ENCODE data around the gene ZNF774. TPM values are rescaled to one million over a fixed set of nuclear protein-coding genes. Genes with fewer than 3 reads are reported as not detected.
A peak's percentile ranks its signal among the peaks of the same experiment; 100 is the strongest.

Gene ZNF774
- total RNA-seq, 1 experiment from 2014 or later: 4.1 TPM

DNA sequence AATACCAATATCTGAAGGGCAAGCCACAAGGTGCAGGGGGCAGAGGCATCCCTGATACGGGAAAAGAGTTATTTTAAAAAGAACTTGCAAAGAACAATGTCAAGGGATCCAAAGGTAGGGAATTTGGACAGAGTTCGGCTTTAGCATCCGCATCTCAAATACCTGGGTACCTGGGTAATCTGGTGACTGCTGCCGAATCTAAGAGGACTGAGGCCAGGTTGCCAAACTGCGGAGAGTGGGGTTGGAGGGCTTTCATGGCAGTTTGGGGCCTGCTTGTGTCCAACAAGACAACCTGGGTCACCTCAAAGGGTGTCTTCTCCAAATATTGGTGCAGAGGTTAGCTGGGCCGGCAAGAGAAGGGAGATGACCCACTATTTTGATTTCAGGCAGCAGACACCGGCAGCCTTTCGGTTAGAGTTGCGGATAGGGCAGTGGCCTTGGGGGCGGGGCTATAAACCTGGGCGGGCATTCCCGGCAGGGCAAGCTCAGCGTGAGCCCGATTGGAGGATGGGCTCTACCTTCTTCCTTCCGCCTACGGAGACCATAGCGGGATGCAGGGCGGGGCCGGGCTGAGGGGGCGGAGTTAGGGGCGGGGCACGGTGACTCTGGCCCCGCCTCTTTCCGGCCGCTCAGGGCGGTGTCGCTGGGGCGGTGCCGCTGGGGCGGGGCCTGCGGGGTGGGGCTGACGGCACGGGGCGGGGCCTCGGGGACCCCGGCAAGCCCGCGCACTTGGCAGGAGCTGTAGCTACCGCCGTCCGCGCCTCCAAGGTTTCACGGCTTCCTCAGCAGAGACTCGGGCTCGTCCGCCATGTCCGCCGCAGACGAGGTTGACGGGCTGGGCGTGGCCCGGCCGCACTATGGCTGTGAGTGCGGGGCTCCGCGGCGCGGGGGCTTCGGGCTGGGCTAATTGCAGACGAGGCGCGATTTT is 35.7 kb downstream of the ZNF774 start, which contains the start of gene IQGAP1:
Gene IQGAP1 (plus strand): TSS at position 709 of the 928 bp plus-strand sequence. CDS start 100 bp downstream, at position 809.
- Histone ChIP-seq H3K4me3 (peak within 1 kb of the TSS; percentile 85), H3K36me3 (peaks cover 35% of the 10 kb centered on the region), H3K4me1 (replicated peaks) (peaks cover 33% of the 10 kb centered on the region), H3K27ac (peak within 1 kb of the TSS; percentile 95), H3K27me3 (replicated peaks) (no peaks in the 10 kb centered on the region), H3K9me3 (replicated peaks) (no peaks in the 10 kb centered on the region)
- DNase-seq (ENCODE audit: low read depth in 1 of 2, low spot score in 2 of 2): peak; percentile 85 to 99

DNA sequence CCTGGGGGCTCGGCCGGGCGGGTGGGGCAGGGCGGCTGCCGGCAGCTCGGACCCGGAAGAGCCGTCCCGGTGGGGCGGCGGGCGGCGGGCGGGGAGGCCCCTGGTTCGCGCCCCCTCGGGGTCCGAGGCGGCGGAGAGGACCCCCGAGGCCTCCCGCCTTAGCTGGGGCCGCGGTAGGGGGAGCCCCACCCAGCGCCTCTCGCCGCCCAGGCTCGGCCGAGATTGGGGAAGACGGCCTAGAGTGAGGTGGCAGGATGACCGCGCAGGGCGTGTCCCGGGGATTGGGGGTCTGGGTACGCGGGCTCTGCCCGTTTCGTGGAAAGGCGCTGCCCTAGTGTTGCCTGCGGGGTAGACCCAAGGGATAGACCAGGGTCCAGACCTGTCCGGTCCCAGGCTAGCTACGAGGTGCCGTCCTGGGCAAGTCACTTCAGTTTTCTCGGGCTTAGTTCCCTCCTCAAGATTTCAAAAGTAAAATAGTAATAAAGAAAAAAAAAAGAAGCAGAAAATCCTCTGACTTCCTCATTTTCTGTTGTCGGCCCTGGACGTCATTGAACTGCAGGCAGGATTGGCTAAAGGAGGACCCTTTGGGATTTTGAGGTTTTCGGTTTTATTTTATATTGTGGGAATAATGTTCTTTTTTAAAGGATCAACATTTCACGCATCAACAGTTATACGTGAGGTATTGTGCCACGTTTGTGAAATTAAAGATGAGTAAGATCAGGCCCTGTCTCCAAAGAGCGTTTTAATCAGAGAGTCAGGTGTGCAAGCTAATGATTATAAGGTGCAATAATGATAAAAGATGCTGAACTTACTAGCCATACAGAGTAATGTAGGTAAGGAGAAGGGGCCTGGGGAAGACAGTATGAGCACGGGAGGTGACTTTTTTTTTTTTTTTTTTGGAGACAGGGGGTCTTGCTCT is 36.6 kb downstream of the ZNF774 start:
- Histone ChIP-seq H3K9me3 (replicated peaks) (no peaks in the 10 kb centered on the region), H3K27me3 (replicated peaks) (no peaks in the 10 kb centered on the region), H3K27ac (peak overlapping the region; percentile 95), H3K4me1 (replicated peaks) (peaks cover 33% of the 10 kb centered on the region), H3K36me3 (peaks cover 44% of the 10 kb centered on the region), H3K4me3 (peak overlapping the region; percentile 85)
- peak; percentile 77 to 79 for DNase-seq (ENCODE audit: low read depth in 1 of 2, low spot score in 2 of 2)

DNA sequence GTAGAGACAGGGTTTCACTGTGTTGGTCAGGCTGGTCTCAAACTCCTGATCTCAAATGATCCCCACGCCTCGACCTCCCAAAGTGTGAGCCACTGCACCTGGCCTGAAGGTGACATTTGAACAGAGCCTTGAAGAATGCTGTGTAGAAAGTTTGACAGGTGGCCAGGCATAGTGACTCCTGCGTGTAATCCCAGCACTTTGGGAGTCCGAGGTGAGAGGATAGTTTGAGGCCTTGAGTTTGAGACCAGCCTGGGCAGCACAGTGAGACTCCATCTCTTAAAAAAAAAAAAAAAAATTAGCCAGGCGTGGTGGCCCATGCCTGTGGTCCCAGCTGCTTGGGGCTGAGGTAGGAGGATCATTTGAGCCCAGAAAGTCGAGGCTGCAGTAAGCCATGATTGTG is 37.4 kb downstream of the ZNF774 start:
- Histone ChIP-seq H3K27me3 (replicated peaks) (no peaks in the 10 kb centered on the region), H3K36me3 (peaks cover 49% of the 10 kb centered on the region), H3K4me1 (replicated peaks) (peaks cover 30% of the 10 kb centered on the region), H3K4me3 (peak overlapping the region; percentile 85), H3K9me3 (replicated peaks) (no peaks in the 10 kb centered on the region), H3K27ac (no peak overlapping the region)
- no peak for DNase-seq (ENCODE audit: low read depth in 1 of 2, low spot score in 2 of 2)

DNA sequence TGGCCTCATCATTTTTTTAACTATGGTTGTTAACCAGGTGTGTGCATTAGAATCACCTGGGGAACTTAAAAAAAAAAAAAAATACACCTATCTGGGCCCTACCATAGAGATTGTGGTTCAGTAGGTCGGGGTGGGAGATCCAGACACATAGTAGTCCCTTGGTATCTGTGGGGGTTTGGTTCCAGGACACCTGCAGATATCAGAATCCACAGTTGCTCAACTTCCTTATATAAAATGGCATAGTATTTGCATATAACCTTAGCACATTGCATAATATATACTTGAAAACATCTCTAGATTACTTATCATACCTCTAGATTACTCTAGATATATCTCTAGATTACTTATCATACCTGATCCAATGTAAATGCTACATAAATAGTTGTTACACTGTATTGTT is 41.0 kb downstream of the ZNF774 start:
- H3K4me3 ChIP-seq: no peak overlapping the region
- no peaks in the 10 kb centered on the region for H3K9me3 ChIP-seq (replicated peaks)
- DNase-seq (ENCODE audit: low read depth in 1 of 2, low spot score in 2 of 2): no peak
- H3K27ac ChIP-seq: no peak overlapping the region
- H3K4me1 ChIP-seq (replicated peaks): peaks cover 26% of the 10 kb centered on the region
- no peaks in the 10 kb centered on the region for H3K27me3 ChIP-seq (replicated peaks)
- H3K36me3 ChIP-seq: peaks cover 70% of the 10 kb centered on the region

DNA sequence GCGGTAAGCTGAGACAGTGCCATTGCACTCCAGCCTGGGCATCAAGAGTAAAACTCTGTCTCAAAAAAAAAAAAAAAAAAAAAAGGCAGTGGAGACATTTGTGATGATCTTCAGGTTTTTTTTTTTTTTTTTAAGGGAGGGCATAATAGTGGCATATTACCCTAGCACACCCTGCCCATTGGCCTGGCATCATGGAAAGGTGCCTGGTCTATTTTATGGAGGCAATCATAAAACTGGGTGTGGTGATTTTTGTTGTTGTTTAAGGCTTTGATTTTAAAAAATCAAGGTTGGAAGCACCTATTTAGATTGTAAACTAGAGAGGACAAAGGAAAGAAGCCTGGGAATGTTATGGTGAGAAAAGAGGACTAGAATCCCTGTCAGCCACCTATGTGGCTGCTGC is 42.0 kb downstream of the ZNF774 start:
- Histone ChIP-seq H3K4me1 (replicated peaks) (peaks cover 26% of the 10 kb centered on the region), H3K27me3 (replicated peaks) (no peaks in the 10 kb centered on the region), H3K9me3 (replicated peaks) (no peaks in the 10 kb centered on the region), H3K27ac (no peak overlapping the region), H3K4me3 (no peak overlapping the region), H3K36me3 (peaks cover 64% of the 10 kb centered on the region)
- DNase-seq (ENCODE audit: low read depth in 1 of 2, low spot score in 2 of 2): no peak

DNA sequence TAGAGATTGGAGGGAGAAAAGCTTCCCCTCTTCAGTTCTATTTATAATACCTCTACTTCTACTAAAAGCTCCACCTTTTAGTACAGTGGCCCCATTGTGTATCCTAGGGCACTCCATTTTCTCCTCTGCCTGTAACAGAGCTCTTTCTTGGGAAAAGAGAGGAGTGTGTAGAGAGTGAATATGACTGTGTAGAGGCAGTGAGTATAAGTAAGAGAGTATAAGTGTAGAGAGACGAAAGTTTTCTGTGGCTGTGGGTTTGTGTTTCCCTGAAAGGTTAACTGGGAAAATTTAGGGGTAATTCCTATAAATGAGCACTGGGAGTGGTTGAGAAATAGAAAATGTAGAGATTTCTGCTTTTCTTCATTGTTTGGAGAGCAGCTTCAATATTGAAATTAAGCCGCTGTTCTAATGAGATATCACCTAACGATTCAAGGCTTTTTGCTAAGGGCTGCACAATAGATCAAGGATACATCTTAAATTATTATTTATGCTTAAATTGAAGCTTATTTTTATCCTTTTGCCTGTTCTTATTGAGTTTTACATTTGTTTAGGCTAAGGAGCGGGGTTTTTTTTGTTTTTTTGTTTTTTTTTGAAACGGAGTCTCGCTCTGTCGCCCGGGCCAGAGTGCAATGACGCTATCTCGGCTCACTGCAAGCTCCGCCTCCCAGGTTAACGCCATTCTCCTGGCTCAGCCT is 42.8 kb downstream of the ZNF774 start:
- DNase-seq (ENCODE audit: low read depth in 1 of 2, low spot score in 2 of 2): no peak
- no peaks in the 10 kb centered on the region for H3K27me3 ChIP-seq (replicated peaks)
- H3K27ac ChIP-seq: no peak overlapping the region
- peaks cover 27% of the 10 kb centered on the region for H3K4me1 ChIP-seq (replicated peaks)
- no peaks in the 10 kb centered on the region for H3K9me3 ChIP-seq (replicated peaks)
- H3K4me3 ChIP-seq: no peak overlapping the region
- H3K36me3 ChIP-seq: peaks cover 60% of the 10 kb centered on the region

DNA sequence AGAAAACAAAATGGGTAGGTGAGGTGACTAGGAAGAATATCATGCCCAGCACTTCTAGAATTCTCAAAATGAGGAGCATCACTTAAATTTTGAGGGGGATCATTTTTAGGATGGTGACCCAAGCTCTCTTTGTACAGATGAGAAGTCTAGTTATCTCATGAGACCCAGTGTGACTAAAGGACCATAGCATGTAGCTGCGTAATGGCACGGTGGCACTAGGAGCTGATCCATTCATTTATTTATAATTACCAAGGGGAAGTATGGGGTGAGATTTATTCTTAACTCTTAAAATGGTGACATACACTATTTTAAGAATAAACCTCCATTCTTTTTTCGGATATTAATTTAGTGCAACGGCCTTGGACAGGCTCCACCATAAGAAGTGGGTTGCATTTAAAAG is 44.2 kb downstream of the ZNF774 start:
- Histone ChIP-seq H3K36me3 (peaks cover 48% of the 10 kb centered on the region), H3K27me3 (replicated peaks) (no peaks in the 10 kb centered on the region)

DNA sequence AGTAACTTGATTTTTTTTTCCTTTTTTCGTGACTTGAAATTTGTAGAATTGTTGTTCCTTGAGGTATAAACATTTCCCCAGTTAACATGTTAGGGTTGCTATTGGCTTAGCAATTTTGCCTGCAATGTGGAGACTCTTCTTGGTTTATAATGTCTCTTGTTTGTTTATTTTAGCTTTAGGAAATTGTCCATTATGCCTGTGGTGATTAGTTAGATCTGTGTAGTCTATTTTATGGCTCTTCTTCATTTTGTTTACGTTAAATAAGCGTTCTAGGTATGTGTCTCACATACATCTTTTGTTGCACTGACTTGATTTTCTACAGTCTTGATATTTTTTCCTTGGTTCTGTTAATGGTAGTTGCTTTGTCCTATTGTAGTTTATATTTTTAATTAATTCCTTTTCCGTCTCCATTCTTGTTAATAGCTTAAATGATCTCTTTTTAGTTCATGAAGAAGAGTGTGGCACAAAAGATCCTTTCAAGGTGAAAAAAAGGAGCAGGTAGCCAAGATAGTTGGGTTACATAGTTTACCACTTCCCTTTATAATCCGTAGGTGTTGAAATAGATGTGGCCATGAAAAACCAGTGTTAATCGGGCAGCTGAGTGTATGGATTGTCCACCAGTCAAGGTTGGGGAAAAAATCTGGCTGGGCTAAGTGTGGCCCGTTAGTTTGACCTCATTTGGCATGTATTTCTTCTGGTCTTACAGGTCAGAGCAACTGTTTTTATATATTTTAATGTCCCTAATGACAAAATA is 48.1 kb downstream of the ZNF774 start:
- H3K4me3 ChIP-seq: no peak overlapping the region
- no peaks in the 10 kb centered on the region for H3K27me3 ChIP-seq (replicated peaks)
- no peaks in the 10 kb centered on the region for H3K9me3 ChIP-seq (replicated peaks)
- H3K27ac ChIP-seq: peak overlapping the region; percentile 79
- DNase-seq (ENCODE audit: low read depth in 1 of 2, low spot score in 2 of 2): peak in 1 of 2 experiments; percentile 49
- peaks cover 44% of the 10 kb centered on the region for H3K4me1 ChIP-seq (replicated peaks)
- peaks cover 14% of the 10 kb centered on the region for H3K36me3 ChIP-seq

More for the DNA sequence above, 44.2 kb downstream of the ZNF774 start:
- no peak for DNase-seq (ENCODE audit: low read depth in 1 of 2, low spot score in 2 of 2)
- peaks cover 29% of the 10 kb centered on the region for H3K4me1 ChIP-seq (replicated peaks)
- no peaks in the 10 kb centered on the region for H3K9me3 ChIP-seq (replicated peaks)
- no peak overlapping the region for H3K4me3 ChIP-seq
- no peak overlapping the region for H3K27ac ChIP-seq

DNA sequence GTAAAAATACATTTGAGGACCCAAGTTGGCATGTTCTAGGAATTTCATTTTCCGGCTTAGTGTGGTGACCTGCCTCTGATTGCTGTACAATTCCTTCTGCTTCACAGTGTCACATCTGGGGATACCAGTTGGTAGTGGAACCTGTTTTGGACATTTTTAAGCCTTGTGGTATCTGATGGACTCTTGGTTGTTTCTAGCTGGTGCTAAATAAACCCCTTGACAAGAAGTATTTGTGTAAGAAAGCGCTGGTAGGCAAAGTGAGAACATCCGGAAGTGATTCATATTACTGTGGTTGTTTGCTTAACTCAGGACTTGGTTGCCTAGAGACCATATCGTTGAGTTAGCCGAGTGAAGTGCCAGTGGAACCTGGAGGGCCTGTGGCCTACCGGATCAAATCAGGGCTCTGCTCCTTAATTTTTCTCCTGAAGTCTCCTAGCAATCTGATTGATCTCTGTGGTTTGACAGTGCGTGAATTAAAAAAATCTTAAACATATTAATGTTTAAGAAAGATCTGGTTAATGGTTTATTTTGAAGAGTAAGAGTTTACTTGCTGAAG is 48.8 kb downstream of the ZNF774 start:
- Histone ChIP-seq H3K27me3 (replicated peaks) (no peaks in the 10 kb centered on the region), H3K27ac (peak overlapping the region; percentile 79), H3K36me3 (peaks cover 8% of the 10 kb centered on the region), H3K4me1 (replicated peaks) (peaks cover 44% of the 10 kb centered on the region), H3K4me3 (no peak overlapping the region), H3K9me3 (replicated peaks) (no peaks in the 10 kb centered on the region)
- DNase-seq (ENCODE audit: low read depth in 1 of 2, low spot score in 2 of 2): peak; percentile 84

DNA sequence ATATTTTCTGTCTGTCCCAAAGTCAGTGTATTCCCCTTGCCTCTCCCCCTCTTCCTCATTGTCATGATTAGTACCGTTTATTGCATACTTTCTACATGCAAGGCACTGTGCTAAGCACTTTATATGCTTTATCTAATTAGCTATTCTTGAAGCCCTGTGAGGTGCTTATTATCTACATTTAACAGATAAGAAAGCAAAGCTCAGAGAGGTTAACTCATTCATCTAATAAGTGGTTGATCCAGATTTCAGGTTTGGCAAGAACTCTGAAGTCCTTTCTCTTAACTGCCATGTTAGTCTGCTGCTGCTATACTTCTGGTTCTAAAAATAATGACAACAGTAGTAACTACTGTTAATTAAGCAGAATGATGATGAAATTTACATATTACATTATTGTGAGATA is 49.4 kb downstream of the ZNF774 start:
- DNase-seq (ENCODE audit: low read depth in 1 of 2, low spot score in 2 of 2): no peak
- H3K36me3 ChIP-seq: peaks cover 1% of the 10 kb centered on the region
- H3K4me1 ChIP-seq (replicated peaks): peaks cover 44% of the 10 kb centered on the region
- H3K27me3 ChIP-seq (replicated peaks): no peaks in the 10 kb centered on the region
- no peak overlapping the region for H3K4me3 ChIP-seq
- no peaks in the 10 kb centered on the region for H3K9me3 ChIP-seq (replicated peaks)
- H3K27ac ChIP-seq: peak overlapping the region; percentile 79

DNA sequence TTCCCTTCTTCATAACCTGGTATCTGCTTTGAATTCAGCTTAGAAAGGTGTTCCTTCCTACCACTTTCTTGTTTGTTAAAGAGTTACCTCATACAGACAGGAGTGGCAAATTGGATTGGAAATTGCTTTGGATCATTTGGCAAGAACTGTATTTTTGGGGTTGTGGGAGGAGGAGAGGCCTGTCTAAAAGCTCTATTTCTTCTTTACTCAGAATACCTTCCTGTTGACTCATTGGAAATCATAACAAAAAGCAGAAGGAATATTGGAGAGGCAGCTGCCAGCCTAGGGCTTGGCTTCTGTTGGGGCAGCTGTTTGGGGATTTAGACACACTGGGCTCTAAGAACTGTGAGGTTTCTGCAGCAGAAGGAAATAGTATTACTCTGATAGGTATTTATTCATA is 50.1 kb downstream of the ZNF774 start:
- H3K4me1 ChIP-seq (replicated peaks): peaks cover 50% of the 10 kb centered on the region
- DNase-seq (ENCODE audit: low read depth in 1 of 2, low spot score in 2 of 2): peak; percentile 61 to 80
- no peaks in the 10 kb centered on the region for H3K36me3 ChIP-seq
- H3K27me3 ChIP-seq (replicated peaks): no peaks in the 10 kb centered on the region
- no peak overlapping the region for H3K4me3 ChIP-seq
- no peaks in the 10 kb centered on the region for H3K9me3 ChIP-seq (replicated peaks)
- H3K27ac ChIP-seq: peak overlapping the region; percentile 79

DNA sequence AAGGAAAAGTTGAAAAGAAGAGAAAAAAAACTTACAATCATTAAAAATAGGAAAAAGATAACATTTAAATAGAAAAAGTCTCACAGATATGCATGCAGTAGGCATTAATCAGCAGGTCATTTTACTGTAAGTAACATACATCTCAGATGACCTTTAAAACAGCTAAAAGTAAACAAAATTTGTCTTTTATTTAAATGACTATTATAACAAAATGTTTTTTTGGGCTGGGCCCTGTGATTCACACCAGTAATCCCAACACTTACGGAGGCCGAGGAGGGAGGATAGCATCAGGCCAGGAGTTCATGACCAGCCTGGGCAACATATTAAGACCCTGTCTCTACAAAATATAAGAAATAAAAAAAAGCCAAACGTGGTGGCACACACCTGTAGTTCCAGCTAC is 50.7 kb downstream of the ZNF774 start:
- H3K27ac ChIP-seq: peak overlapping the region; percentile 79

More for the DNA sequence above, 50.7 kb downstream of the ZNF774 start:
- no peaks in the 10 kb centered on the region for H3K36me3 ChIP-seq
- H3K9me3 ChIP-seq (replicated peaks): no peaks in the 10 kb centered on the region
- H3K27me3 ChIP-seq (replicated peaks): no peaks in the 10 kb centered on the region
- no peak for DNase-seq (ENCODE audit: low read depth in 1 of 2, low spot score in 2 of 2)
- H3K4me3 ChIP-seq: no peak overlapping the region
- peaks cover 55% of the 10 kb centered on the region for H3K4me1 ChIP-seq (replicated peaks)
